K562 (cell line): Measurements from ENCODE around the gene TSHZ1. TPM values are rescaled to one million over a fixed set of nuclear protein-coding genes. Genes with fewer than 3 reads are reported as not detected.
A peak's percentile ranks its signal among the peaks of the same experiment; 100 is the strongest.

Experiments used
- ATAC-seq: fragments of 200-7000 bp; cut with Tn5 transposase; 3 replicates; pipeline ENCODE4 v1.9.1; 2020; ENCODE audit warnings: moderate library complexity
- BruUV-seq: library from RNA; stranded (reverse); fragments of 400-500 nt; replicated peaks from 2 replicates; lab custom pipeline; 2021; lab: Mats Ljungman, UMichigan
- CTCF ChIA-PET: fragments of 300-600 bp; formaldehyde crosslinking; extraction: SDS; loops from one replicate; lab custom pipeline; 2021; ENCODE audit warnings: low intra/inter-chr PET ratio; lab: Yijun Ruan, JAX
- POLR2A ChIA-PET: fragments of 300-600, 350-650 bp; sonication (Branson Sonifier 250); formaldehyde crosslinking; extraction: SDS; loops from one replicate; lab custom pipeline; 2021; ENCODE audit warnings: antibody characterized with exemption, inconsistent platforms; lab: Yijun Ruan, JAX
- DNase-seq, 4 experiments: peaks; one replicate each; pipeline versions ENCODE4 v3.0.0 to v3.0.0-alpha.2; 2011 to 2018; ENCODE audit warnings: low spot score in 3 of 4, mixed read lengths in 3 of 4; ENCODE audit errors: extremely low read depth in 1 of 4
- FAIRE-seq: peaks from 2 replicates; lab custom pipeline; 2011; peaks lifted over from hg19 to GRCh38; lab: Jason Lieb, UNC
- H2AFZ ChIP-seq: 2 replicates; pipeline ENCODE4 v1.6.0; 2011; ENCODE audit warnings: low read depth, low read length, control low read depth, inconsistent platforms
- H3K27ac ChIP-seq: fragments of 200-600 bp; 3 replicates; pipeline ENCODE4 v1.8.0; 2011; ENCODE audit warnings: low read depth, mild to moderate bottlenecking, control low read depth, inconsistent platforms, low read length, moderate library complexity, mixed read lengths; ENCODE audit errors: extremely low read depth
- H3K27me3 ChIP-seq, 2 experiments: fragments of 300-600 bp in 1 of 2; 2 replicates in 1 of 2; 3 replicates in 1 of 2; pipeline versions ENCODE4 v1.6.0 to v1.8.0; 2011; ENCODE audit warnings: inconsistent platforms in 2 of 2, low read length in 2 of 2, mild to moderate bottlenecking in 1 of 2, mixed read lengths in 1 of 2, moderate library complexity in 1 of 2; ENCODE audit not compliant: control insufficient read depth in 2 of 2, insufficient read depth in 2 of 2
- H3K36me3 ChIP-seq: fragments of 300-600 bp; 3 replicates; pipeline ENCODE4 v1.8.0; 2011; ENCODE audit warnings: mild to moderate bottlenecking, low read length, inconsistent platforms; ENCODE audit not compliant: control insufficient read depth, insufficient read depth
- H3K4me1 ChIP-seq, 2 experiments: fragments of 200-600 bp in 1 of 2; replicated peaks in 1 of 2; 2 replicates in 1 of 2; 3 replicates in 1 of 2; pipeline versions ENCODE4 v1.5.1 to v1.8.0; 2011; ENCODE audit warnings: inconsistent platforms in 2 of 2, low read length in 2 of 2, mild to moderate bottlenecking in 1 of 2, mixed read lengths in 1 of 2, moderate library complexity in 1 of 2; ENCODE audit not compliant: control insufficient read depth in 2 of 2, insufficient read depth in 2 of 2
- H3K4me2 ChIP-seq: 2 replicates; pipeline ENCODE4 v1.6.1; 2011; ENCODE audit warnings: low read length, control low read depth, inconsistent platforms, mixed read lengths; ENCODE audit not compliant: insufficient read depth
- H3K4me3 ChIP-seq: fragments of 200-600 bp; sonication (generic), shearing (Covaris generic); 2 replicates; pipeline ENCODE4 v1.5.1; 2016; ENCODE audit warnings: control low read depth, inconsistent platforms
- H3K79me2 ChIP-seq: fragments of 200-600 bp; 3 replicates; pipeline ENCODE4 v1.8.0; 2011; ENCODE audit warnings: low read length, inconsistent platforms; ENCODE audit not compliant: control insufficient read depth, insufficient read depth
- H3K9ac ChIP-seq, 2 experiments: 2 replicates each; pipeline versions ENCODE4 v1.6.0 to v1.6.1; 2011; ENCODE audit warnings: low read depth in 2 of 2, low read length in 2 of 2, control low read depth in 1 of 2, inconsistent platforms in 1 of 2, mild to moderate bottlenecking in 1 of 2, mixed read lengths in 1 of 2; ENCODE audit not compliant: insufficient read depth in 1 of 2
- H3K9me1 ChIP-seq: one replicate; pipeline ENCODE4 v1.6.0; 2011; ENCODE audit warnings: inconsistent platforms, mild to moderate bottlenecking, low read length, moderate library complexity; ENCODE audit not compliant: control insufficient read depth, insufficient read depth
- H3K9me3 ChIP-seq: replicated peaks from 2 replicates; pipeline ENCODE4 v1.5.1; 2011; ENCODE audit warnings: low read depth, low read length, inconsistent platforms; ENCODE audit not compliant: control insufficient read depth, insufficient read depth
- H4K20me1 ChIP-seq: replicated peaks from 2 replicates; pipeline ENCODE4 v1.6.1; 2011; ENCODE audit warnings: low read length, inconsistent platforms, mixed read lengths; ENCODE audit not compliant: control insufficient read depth, insufficient read depth
- EP400 ChIP-seq: fragments of 450-650 bp; IDR thresholded peaks from 2 replicates; pipeline ENCODE4 v1.6.1; 2017; ENCODE audit warnings: antibody characterized with exemption, mild to moderate bottlenecking, moderate library complexity
- HDAC1 ChIP-seq, 2 experiments: fragments of 450-650 bp; IDR thresholded peaks; 2 replicates each; pipeline ENCODE4 v1.6.1; 2016 to 2017; ENCODE audit warnings: inconsistent platforms in 1 of 2, mild to moderate bottlenecking in 1 of 2, moderate library complexity in 1 of 2
- ILK ChIP-seq: fragments of 450-650 bp; IDR thresholded peaks from 2 replicates; pipeline ENCODE4 v1.6.1; 2016; ENCODE audit warnings: missing genetic modification characterization, low read depth, mild to moderate bottlenecking, missing compliant biosample characterization, moderate library complexity, borderline replicate concordance
- NFXL1 ChIP-seq: fragments of 450-650 bp; formaldehyde crosslinking; IDR thresholded peaks from 2 replicates; pipeline ENCODE4 v1.4.0; 2021; ENCODE audit warnings: mild to moderate bottlenecking
- NUFIP1 ChIP-seq: fragments of 450-650 bp; IDR thresholded peaks from 2 replicates; pipeline ENCODE4 v1.6.1; 2018; ENCODE audit not compliant: partially characterized antibody
- POLR2G ChIP-seq: fragments of 200-400 bp; formaldehyde crosslinking; IDR thresholded peaks from 2 replicates; pipeline ENCODE4 v1.6.1; 2017; ENCODE audit warnings: low read depth, mild to moderate bottlenecking, antibody characterized with exemption, low read length, moderate library complexity
- SAFB ChIP-seq: fragments of 200-400 bp; formaldehyde crosslinking; IDR thresholded peaks from 2 replicates; pipeline ENCODE4 v1.6.1; 2017; ENCODE audit warnings: low read depth, low read length, borderline replicate concordance
- SIN3A ChIP-seq, 2 experiments: fragments of 150-350 bp in 1 of 2; IDR thresholded peaks; 2 replicates each; pipeline ENCODE4 v1.6.1; 2011 to 2016; ENCODE audit warnings: borderline replicate concordance in 2 of 2, low read depth in 2 of 2, low read length in 2 of 2, mild to moderate bottlenecking in 2 of 2, moderate library complexity in 2 of 2; ENCODE audit not compliant: control insufficient read depth in 1 of 2
- TAF1 ChIP-seq: IDR thresholded peaks from 2 replicates; pipeline ENCODE4 v1.6.1; 2011; ENCODE audit warnings: mild to moderate bottlenecking, low read length, moderate library complexity; ENCODE audit not compliant: insufficient read depth, control insufficient read depth, severe bottlenecking; ENCODE audit errors: extremely low read depth
- TAF9B ChIP-seq: fragments of 450-650 bp; IDR thresholded peaks from 2 replicates; pipeline ENCODE4 v1.6.1; 2018; ENCODE audit warnings: mild to moderate bottlenecking; ENCODE audit not compliant: partially characterized antibody
- XRCC4 ChIP-seq: IDR thresholded peaks from one replicate; pipeline ENCODE4 v1.6.1; 2011; ENCODE audit not compliant: insufficient read depth, insufficient read length; ENCODE audit errors: extremely low read depth
- XRCC5 ChIP-seq: fragments of 200-400 bp; formaldehyde crosslinking; IDR thresholded peaks from 2 replicates; pipeline ENCODE4 v1.6.1; 2017; ENCODE audit warnings: low read depth, mild to moderate bottlenecking, low read length
- ZBTB7A ChIP-seq: IDR thresholded peaks from 2 replicates; pipeline ENCODE4 v1.6.1; 2011; ENCODE audit warnings: low read depth, mild to moderate bottlenecking, low read length, moderate library complexity, borderline replicate concordance; ENCODE audit not compliant: control insufficient read depth
- ZFX ChIP-seq: sonication (generic); formaldehyde crosslinking; IDR thresholded peaks from 2 replicates; pipeline ENCODE4 v1.8.0; 2022; ENCODE audit warnings: mild to moderate bottlenecking, missing genetic modification reagents, moderate library complexity
- ZNF184 ChIP-seq: sonication (generic); formaldehyde crosslinking; IDR thresholded peaks from 2 replicates; pipeline ENCODE4 v1.5.0; 2020; ENCODE audit warnings: missing genetic modification reagents
- ZNF431 ChIP-seq: sonication (generic); formaldehyde crosslinking; IDR thresholded peaks from 2 replicates; pipeline ENCODE4 v1.8.0; 2022; ENCODE audit warnings: mild to moderate bottlenecking, missing genetic modification reagents
- ZNF695 ChIP-seq: fragments of 450-650 bp; formaldehyde crosslinking; IDR thresholded peaks from 2 replicates; pipeline ENCODE4 v1.4.0; 2020; ENCODE audit warnings: mild to moderate bottlenecking, moderate library complexity
- ZNF79 ChIP-seq: fragments of 250-450 bp; sonication (Bioruptor Pico); IDR thresholded peaks from 2 replicates; pipeline ENCODE4 v1.4.0; 2020; ENCODE audit warnings: low read depth, mild to moderate bottlenecking, moderate library complexity
- WGBS: fragments of 100-300 bp; shearing (Covaris generic); methylation state at CpG from one replicate; pipeline ENCODE4 v1.1.6; 2016; ENCODE audit warnings: low coverage, mixed read lengths; ENCODE audit not compliant: insufficient coverage; ENCODE audit errors: missing lambda C conversion rate; 5-methylcytosine and 5-hydroxymethylcytosine counted together
- in situ Hi-C: fragments of 300-500 bp; cut with MboI; formaldehyde crosslinking; loops from 4 replicates; pipeline ENCODE4 v1.15.0; 2018; ENCODE audit warnings: inconsistent platforms, mixed read lengths
- intact Hi-C: fragments of 100-400 bp; cut with micrococcal nuclease; formaldehyde crosslinking; loops from 2 replicates; pipeline ENCODE4 v1.14.2; 2022
- polyA plus RNA-seq, 8 experiments: library from polyadenylated mRNA; depleted of rRNA in 4 of 8; stranded (reverse) in 5 of 8; unstranded in 3 of 8; fragments of >200 nt; fragmentation: Nextera tagmentation in 2 of 8; fragmentation: Illumina TruSeq in 1 of 8; extraction: Ambion mirVana in 2 of 8; extraction: Trizol in 1 of 8; gene quantifications; 2 replicates each; pipeline versions ENCODE4 v1.2.1 to v1.2.3, GENCODE V29; 2011 to 2014; ENCODE audit warnings: inconsistent platforms in 1 of 8, missing spikeins in 1 of 8
- total RNA-seq, 7 experiments: library from RNA; depleted of rRNA in 6 of 7; stranded (reverse); fragments of >200 nt in 6 of 7; fragmentation: Illumina TruSeq in 2 of 7; extraction: Trizol in 2 of 7; gene quantifications; 2 replicates each; pipeline versions ENCODE4 v1.2.1 to v1.2.3, GENCODE V29; 2011 to 2021; ENCODE audit warnings: low replicate concordance in 1 of 7
- TF ChIP-seq, protein P1 (sequence below): sonication (generic); formaldehyde crosslinking; IDR thresholded peaks from 2 replicates; pipeline ENCODE4 v1.8.0; 2022; ENCODE audit warnings: mild to moderate bottlenecking, missing genetic modification reagents
- TF ChIP-seq, protein P2 (sequence below): fragments of 250-450 bp; sonication (Bioruptor Pico); IDR thresholded peaks from 2 replicates; pipeline ENCODE4 v1.4.0; 2020

Gene TSHZ1
- total and polyA plus RNA-seq, 9 of the 15 experiments (the other 6 are each of a cell fraction or from before 2014, with no cell fraction given) = 1.1 to 7.2 (median 2.7) TPM

DNA sequence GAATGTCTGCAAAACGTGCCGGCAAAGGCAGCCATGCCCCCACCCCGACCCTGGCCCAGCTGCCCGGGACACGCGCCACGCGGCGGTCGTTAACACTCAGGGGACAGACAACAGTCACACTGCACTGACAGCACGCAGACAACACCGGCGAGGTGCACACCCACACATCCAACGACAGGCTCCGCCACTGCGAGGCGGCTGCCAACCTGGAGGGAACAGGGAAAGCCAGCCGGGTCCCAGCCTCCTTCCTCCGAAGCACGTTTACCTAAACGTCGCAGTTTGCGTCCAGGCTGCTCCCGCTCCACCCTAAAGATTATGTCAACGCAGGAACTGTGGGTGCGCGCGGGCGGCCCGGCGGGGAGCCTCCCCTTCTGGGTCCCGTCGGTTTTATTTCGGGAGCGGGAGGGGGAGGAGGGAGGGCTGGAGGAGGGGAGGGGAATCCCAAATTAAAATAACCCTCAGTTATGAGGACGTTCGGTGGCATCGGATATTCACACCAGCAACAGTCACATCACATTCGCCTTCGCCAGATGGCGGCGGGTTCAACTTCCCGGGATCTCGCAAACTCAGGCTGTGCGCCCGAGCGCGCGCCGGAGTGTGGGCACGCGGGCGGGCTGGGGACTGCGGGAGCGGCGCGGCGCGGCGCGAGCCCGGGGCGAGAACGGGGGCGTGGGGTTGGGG is 2.3 kb upstream of the TSHZ1 start (continued):
- TF ChIP-seq SAFB = peak; percentile 86
- no peak for TF ChIP-seq ZBTB7A

DNA sequence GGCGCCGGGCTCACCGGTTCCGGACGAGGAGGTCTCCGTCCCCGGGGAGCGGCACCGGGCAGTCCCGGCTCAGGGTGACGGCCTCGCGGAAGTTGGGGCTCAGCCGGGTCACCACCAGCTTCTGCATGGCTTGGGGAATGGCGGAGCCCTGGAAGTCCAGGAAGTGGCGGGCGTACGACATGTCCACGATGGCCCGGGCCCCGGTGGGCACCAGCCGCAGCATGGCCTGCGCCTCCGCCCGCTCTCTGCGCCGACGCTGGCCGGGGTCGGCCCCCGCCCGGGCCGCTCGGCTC is 1.8 kb upstream of the TSHZ1 start:
- BruUV-seq = no TSS peak
- peak overlapping the region; percentile 74; the same call in 1 of the 2 replicates for H2AFZ ChIP-seq
- TF ChIP-seq, protein P1, sequence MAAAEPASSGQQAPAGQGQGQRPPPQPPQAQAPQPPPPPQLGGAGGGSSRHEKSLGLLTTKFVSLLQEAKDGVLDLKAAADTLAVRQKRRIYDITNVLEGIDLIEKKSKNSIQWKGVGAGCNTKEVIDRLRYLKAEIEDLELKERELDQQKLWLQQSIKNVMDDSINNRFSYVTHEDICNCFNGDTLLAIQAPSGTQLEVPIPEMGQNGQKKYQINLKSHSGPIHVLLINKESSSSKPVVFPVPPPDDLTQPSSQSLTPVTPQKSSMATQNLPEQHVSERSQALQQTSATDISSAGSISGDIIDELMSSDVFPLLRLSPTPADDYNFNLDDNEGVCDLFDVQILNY (CRISPR knock-in tag) = no peak
- TF ChIP-seq SIN3A (IDR thresholded peaks at IDR 0.05; ENCODE audit: borderline replicate concordance in 2 of 2, control insufficient read depth in 1 of 2, low read depth in 2 of 2, low read length in 2 of 2) (peak in 1 of 2 experiments; percentile 55; a peak in 1 of 4 replicates), POLR2G (peak; percentile 59; the same call in 1 of the 2 replicates), ILK (tag) (no peak), ZNF431 (no peak), ZNF184 (CRISPR knock-in tag) (no peak), ZFX (CRISPR knock-in tag) (peak; percentile 45; the same call in 1 of the 2 replicates), TAF1 (peak; percentile 18), TAF9B (no peak), ZNF695 (CRISPR knock-in tag) (no peak), XRCC5 (no peak), HDAC1 (IDR thresholded peaks at IDR 0.05) (no peak), EP400 (no peak), NUFIP1 (no peak), XRCC4 (no peak), NFXL1 (no peak), ZNF79 (CRISPR knock-in tag) (no peak)
- TF ChIP-seq, protein P2, sequence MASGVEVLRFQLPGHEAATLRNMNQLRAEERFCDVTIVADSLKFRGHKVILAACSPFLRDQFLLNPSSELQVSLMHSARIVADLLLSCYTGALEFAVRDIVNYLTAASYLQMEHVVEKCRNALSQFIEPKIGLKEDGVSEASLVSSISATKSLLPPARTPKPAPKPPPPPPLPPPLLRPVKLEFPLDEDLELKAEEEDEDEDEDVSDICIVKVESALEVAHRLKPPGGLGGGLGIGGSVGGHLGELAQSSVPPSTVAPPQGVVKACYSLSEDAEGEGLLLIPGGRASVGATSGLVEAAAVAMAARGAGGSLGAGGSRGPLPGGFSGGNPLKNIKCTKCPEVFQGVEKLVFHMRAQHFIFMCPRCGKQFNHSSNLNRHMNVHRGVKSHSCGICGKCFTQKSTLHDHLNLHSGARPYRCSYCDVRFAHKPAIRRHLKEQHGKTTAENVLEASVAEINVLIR (CRISPR knock-in tag) = no peak

More for the DNA sequence above, 1.8 kb upstream of the TSHZ1 start:
- Histone ChIP-seq H3K4me2 (peak overlapping the region; percentile 88; the same call in 1 of the 2 replicates), H3K9me3 (no peaks in the 10 kb centered on the region), H3K9ac (peak overlapping the region; percentile 73 to 97; a peak in 3 of 4 replicates), H4K20me1 (no peaks in the 10 kb centered on the region; the same call in 1 of the 2 replicates), H3K4me1 (peaks cover 13 to 45% of the 10 kb centered on the region in 2 experiments; a peak in 4 of 5 replicates), H3K4me3 (peak overlapping the region; percentile 71), H3K36me3 (no peaks in the 10 kb centered on the region), H3K27ac (peak overlapping the region; percentile 93), H3K79me2 (peaks cover 58% of the 10 kb centered on the region), H3K27me3 (no peaks in the 10 kb centered on the region), H3K9me1 (peaks cover 3% of the 10 kb centered on the region)
- FAIRE-seq (no peak), ATAC-seq (no peak), DNase-seq (no peak)
- no CpG with 5 or more reads among the region's 34 CpGs for WGBS
- ChIA-PET CTCF (no interaction called here), POLR2A (interaction anchor here (0.6 kb wide), 1 partner anchor 25 kb away, joined by 3 read pairs; no protein-coding TSS in a partner anchor)
- intact Hi-C loops (no loop called here), in situ Hi-C loops (no loop called here)
